Karpas-422 (cell line): ENCODE data around the gene KIF3C. TPM values are rescaled to one million over a fixed set of nuclear protein-coding genes. Genes with fewer than 3 reads are reported as not detected.
"Not testable (repeated sequence)": the region's sequence is repeated elsewhere in the genome, so short reads cannot be mapped to it uniquely, and the experiment has no call there.

Experiments
- DNase-seq: peaks from one replicate; pipeline ENCODE4 v3.0.0-alpha.2; 2015
- H2AFZ ChIP-seq: fragments of 200-600 bp; sonication (generic); 2 replicates; pipeline ENCODE4 v1.6.1; 2014; ENCODE audit warnings: antibody characterized with exemption, low read length, mixed read lengths
- H3K27ac ChIP-seq: fragments of 200-600 bp; sonication (generic); 2 replicates; pipeline ENCODE4 v1.5.1; 2014; ENCODE audit warnings: mild to moderate bottlenecking, low read length, moderate library complexity
- H3K27me3 ChIP-seq: fragments of 200-600 bp; sonication (generic); 2 replicates; pipeline ENCODE4 v1.6.1; 2014; ENCODE audit warnings: low read length, mixed read lengths
- H3K36me3 ChIP-seq: fragments of 200-600 bp; sonication (generic); 2 replicates; pipeline ENCODE4 v1.6.1; 2014; ENCODE audit warnings: low read length, mixed read lengths; ENCODE audit not compliant: insufficient read depth
- H3K4me1 ChIP-seq: fragments of 200-600 bp; sonication (generic); 2 replicates; pipeline ENCODE4 v1.6.1; 2014; ENCODE audit warnings: mild to moderate bottlenecking, low read length, mixed read lengths
- H3K4me2 ChIP-seq: fragments of 200-600 bp; sonication (generic); 2 replicates; pipeline ENCODE4 v1.6.1; 2014; ENCODE audit warnings: low read length, low read depth, mild to moderate bottlenecking; ENCODE audit not compliant: poor library complexity, severe bottlenecking
- H3K4me3 ChIP-seq: fragments of 200-600 bp; sonication (generic); 2 replicates; pipeline ENCODE4 v1.5.1; 2014; ENCODE audit warnings: mild to moderate bottlenecking, antibody characterized with exemption, low read length, mixed read lengths
- H3K79me2 ChIP-seq: fragments of 200-600 bp; sonication (generic); 2 replicates; pipeline ENCODE4 v1.6.1; 2014; ENCODE audit warnings: mild to moderate bottlenecking, low read length, mixed read lengths
- H3K9ac ChIP-seq: fragments of 200-600 bp; sonication (generic); 2 replicates; pipeline ENCODE4 v1.6.0; 2014; ENCODE audit warnings: low read length
- H3K9me2 ChIP-seq: fragments of 200-600 bp; sonication (generic), shearing (Covaris generic); replicated peaks from 2 replicates; pipeline ENCODE4 v1.6.0; 2014; ENCODE audit warnings: mild to moderate bottlenecking, low read length, moderate library complexity; ENCODE audit not compliant: insufficient read depth
- H3K9me3 ChIP-seq: fragments of 300-700, 200-600 bp; sonication (generic); 2 replicates; pipeline ENCODE4 v1.6.1; 2014; ENCODE audit warnings: low read length, mixed read lengths
- H4K20me1 ChIP-seq: fragments of 200-600 bp; sonication (generic); 2 replicates; pipeline ENCODE4 v1.6.1; 2014; ENCODE audit warnings: mild to moderate bottlenecking, antibody characterized with exemption, low read length, low read depth; ENCODE audit not compliant: insufficient read depth
- total RNA-seq: library from RNA; depleted of rRNA; stranded (reverse); fragments of >200 nt; shearing (Covaris generic); gene quantifications from 2 replicates; pipeline ENCODE4 v1.2.3, GENCODE V29; 2014; ENCODE audit warnings: low replicate concordance

The KIF3C gene
- total RNA-seq, 1 experiment from 2014 or later: 1.2 TPM

DNA sequence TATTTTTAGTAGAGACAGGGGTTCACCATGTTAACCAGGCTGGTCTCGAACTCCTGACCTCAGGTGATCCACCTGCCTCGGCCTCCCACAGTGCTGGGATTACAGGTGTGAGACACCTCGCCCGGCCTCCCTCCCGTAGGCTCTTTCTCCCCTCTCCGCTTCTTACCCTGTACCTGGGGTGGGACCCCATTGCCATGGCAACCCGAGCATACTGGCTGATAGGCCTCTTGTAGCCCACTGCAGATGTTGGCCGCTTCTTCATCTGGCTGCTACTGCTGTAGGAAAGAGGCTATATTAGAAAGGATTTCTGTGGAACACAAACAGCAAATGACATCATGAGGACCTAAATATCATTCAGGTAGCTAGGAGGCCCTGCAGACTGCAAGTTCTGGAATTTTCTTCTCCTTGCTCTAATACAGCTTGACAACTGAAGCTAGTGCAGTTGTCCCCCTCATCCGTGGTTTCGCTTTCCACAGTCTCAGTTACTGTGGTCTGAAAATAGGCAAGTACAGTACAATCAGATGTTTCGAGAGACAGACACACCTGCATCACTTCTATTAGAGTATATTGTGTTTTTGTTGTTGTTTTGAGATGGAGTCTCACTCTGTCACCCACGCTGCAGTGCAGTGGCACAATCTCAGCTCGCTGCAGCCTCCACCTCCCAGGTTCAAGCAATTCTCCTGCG lies 52.4 kb downstream of the KIF3C start:
- no peaks in the 10 kb centered on the region for H3K79me2 ChIP-seq
- H3K9me2 ChIP-seq: no peaks in the 10 kb centered on the region
- no peak for DNase-seq
- no peaks in the 10 kb centered on the region for H3K4me1 ChIP-seq
- no peaks in the 10 kb centered on the region for H3K9me3 ChIP-seq
- H3K36me3 ChIP-seq: no peaks in the 10 kb centered on the region
- H3K27me3 ChIP-seq: no peaks in the 10 kb centered on the region
- H2AFZ ChIP-seq: no peak overlapping the region
- H3K4me3 ChIP-seq: no peak overlapping the region
- no peaks in the 10 kb centered on the region for H4K20me1 ChIP-seq
- H3K9ac ChIP-seq: no peak overlapping the region
- H3K4me2 ChIP-seq: no peak overlapping the region
- H3K27ac ChIP-seq: no peak overlapping the region

DNA sequence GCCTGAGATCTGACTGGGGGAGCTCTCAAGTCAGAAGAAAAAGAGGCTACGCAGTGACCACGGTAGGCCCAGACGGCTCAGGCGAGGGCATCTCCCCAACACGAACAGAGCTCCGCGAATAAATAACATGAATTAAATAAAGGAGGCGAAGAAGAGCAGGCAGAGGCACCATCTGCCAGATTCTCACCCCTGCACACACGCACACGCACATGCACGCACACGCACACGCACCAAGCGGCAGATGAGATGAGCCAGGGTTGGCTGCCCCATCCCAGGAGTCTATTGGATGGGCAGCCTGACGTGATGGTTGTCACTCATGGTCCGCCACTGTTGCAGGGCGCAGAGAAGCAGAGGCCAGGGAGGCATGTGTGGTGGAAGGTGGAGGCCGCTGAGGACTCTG lies 53.6 kb downstream of the KIF3C start:
- Histone ChIP-seq H3K79me2 (no peaks in the 10 kb centered on the region), H3K9me3 (no peaks in the 10 kb centered on the region), H4K20me1 (no peaks in the 10 kb centered on the region), H3K27ac (no peak overlapping the region), H3K36me3 (no peaks in the 10 kb centered on the region), H3K27me3 (no peaks in the 10 kb centered on the region), H3K9ac (no peak overlapping the region), H3K4me3 (no peak overlapping the region), H3K9me2 (no peaks in the 10 kb centered on the region), H3K4me2 (no peak overlapping the region), H2AFZ (no peak overlapping the region), H3K4me1 (no peaks in the 10 kb centered on the region)
- no peak for DNase-seq

DNA sequence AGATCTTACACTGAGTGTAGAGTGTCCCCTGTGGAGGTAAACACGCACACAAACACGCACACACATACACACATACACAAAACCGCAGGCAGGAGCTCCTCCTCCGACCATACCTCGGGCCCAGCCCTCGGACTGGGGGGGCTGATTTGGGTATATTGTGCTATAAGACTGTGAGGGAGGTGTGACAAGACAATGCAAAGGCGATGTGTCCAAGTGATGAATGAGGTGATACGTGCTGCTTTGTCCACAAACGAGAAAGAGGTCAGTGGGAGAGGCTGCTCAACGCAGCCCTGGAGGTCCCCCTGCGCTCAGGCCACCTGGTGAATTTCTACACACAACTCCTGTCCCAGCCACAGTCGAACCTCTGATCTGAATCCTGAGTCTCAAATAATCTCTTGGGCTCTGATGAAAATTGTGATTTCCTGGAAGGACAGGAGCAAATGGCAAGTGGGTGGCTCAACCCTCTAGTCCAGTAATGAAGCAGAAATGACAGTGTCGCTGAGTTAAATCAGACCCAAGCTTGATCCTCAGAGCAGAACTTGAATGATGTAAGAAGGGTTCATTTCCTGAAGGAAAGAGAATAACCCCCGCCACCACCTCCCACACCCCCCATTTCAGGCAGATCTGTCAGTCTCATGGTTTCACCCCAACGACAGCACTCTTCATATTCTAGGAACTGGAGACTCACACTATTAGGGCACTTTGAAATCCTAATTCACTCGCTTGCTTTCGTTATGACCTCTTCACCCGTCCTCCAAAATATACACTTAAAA lies 55.1 kb downstream of the KIF3C start:
- Histone ChIP-seq H3K9me2 (no peaks in the 10 kb centered on the region), H3K27ac (no peak overlapping the region), H3K27me3 (no peaks in the 10 kb centered on the region), H3K4me2 (no peak overlapping the region), H3K79me2 (no peaks in the 10 kb centered on the region), H4K20me1 (no peaks in the 10 kb centered on the region), H3K9ac (no peak overlapping the region), H3K9me3 (no peaks in the 10 kb centered on the region), H3K4me3 (no peak overlapping the region), H3K4me1 (no peaks in the 10 kb centered on the region), H3K36me3 (no peaks in the 10 kb centered on the region), H2AFZ (no peak overlapping the region)
- DNase-seq: no peak

DNA sequence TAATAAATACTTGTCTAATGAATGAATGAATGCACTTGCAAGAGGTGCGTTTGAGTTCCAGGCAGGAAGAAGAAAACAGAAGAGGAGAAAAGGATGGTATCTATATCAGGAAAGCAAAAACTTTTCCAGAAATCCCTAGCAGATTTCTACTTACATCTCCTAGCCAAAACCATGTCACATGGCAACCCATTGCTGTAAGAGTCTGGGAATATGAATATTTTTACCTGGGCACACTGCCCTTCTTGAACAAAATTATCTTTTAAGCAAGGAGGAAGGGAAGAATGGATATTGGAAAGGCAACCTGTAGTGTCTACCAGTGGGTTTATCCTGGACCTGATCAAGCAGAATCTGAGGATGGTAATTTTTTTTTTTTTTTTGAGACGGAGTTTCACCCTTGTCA lies 59.8 kb downstream of the KIF3C start:
- no peaks in the 10 kb centered on the region for H3K27me3 ChIP-seq
- no peak overlapping the region for H3K27ac ChIP-seq
- no peak for DNase-seq
- H3K79me2 ChIP-seq: no peaks in the 10 kb centered on the region
- no peaks in the 10 kb centered on the region for H4K20me1 ChIP-seq
- no peaks in the 10 kb centered on the region for H3K9me2 ChIP-seq
- no peak overlapping the region for H3K9ac ChIP-seq
- no peak overlapping the region for H2AFZ ChIP-seq
- H3K4me2 ChIP-seq: no peak overlapping the region
- no peak overlapping the region for H3K4me3 ChIP-seq
- H3K36me3 ChIP-seq: no peaks in the 10 kb centered on the region
- H3K9me3 ChIP-seq: no peaks in the 10 kb centered on the region
- H3K4me1 ChIP-seq: no peaks in the 10 kb centered on the region

DNA sequence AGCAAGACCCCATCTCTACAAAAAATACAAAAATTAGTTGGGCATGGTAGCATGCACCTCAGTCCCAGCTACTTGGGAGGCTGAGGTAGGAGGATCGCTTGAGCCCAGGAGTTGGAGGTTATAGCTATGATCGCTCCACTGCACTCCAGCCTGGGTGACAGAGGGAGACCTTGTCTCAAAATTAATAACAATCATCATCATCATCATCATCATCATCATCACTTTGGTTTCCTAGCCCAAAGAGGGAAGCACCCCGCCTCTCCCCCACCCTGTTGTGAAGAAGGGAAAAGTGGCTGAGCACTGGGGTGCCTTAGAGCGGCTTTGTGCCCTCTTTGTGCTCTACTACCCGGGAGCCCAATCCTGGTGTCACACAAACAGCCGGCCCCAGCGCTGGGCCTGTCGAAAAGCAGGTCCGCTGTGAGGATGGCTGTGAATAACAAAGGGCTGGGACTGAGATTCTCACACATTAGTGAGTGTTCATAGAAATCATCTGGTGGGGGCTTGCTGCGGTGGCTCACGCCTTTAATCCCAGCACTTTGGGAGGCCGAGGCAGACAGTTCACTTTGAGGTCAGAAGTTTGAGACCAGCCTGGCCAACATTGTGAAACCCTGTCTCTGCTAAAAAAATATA lies 61.4 kb downstream of the KIF3C start:
- no peaks in the 10 kb centered on the region for H4K20me1 ChIP-seq
- H3K27ac ChIP-seq: no peak overlapping the region
- DNase-seq: no peak
- H3K4me1 ChIP-seq: no peaks in the 10 kb centered on the region
- no peaks in the 10 kb centered on the region for H3K9me2 ChIP-seq
- H3K9me3 ChIP-seq: no peaks in the 10 kb centered on the region
- H3K9ac ChIP-seq: no peak overlapping the region
- H3K4me3 ChIP-seq: no peak overlapping the region
- H3K36me3 ChIP-seq: no peaks in the 10 kb centered on the region
- no peak overlapping the region for H3K4me2 ChIP-seq
- no peaks in the 10 kb centered on the region for H3K79me2 ChIP-seq
- no peak overlapping the region for H2AFZ ChIP-seq
- no peaks in the 10 kb centered on the region for H3K27me3 ChIP-seq

DNA sequence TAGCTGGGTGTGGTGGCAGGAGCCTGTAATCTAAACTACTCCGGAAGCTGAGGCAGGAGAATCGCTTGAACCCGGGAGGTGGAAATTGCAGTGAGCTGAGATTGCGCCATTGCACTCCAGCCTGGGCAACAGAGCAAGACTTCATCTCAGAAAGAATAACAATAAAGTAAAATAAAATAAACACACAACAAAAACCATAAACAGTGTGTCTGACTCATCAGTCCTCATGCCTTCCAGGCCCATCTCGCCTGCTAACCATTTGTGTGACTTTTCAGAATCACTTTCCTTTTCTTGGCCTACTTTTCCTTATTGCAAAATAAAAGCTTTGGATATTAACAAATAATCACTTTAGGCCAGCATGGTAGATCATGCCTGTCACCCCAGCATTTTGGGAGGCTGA lies 62.0 kb downstream of the KIF3C start:
- Histone ChIP-seq H3K79me2 (no peaks in the 10 kb centered on the region), H3K36me3 (no peaks in the 10 kb centered on the region), H3K9ac (no peak overlapping the region), H2AFZ (no peak overlapping the region), H3K27ac (no peak overlapping the region), H3K9me3 (no peaks in the 10 kb centered on the region), H3K4me1 (no peaks in the 10 kb centered on the region), H3K9me2 (no peaks in the 10 kb centered on the region), H3K4me2 (no peak overlapping the region), H3K4me3 (no peak overlapping the region), H4K20me1 (no peaks in the 10 kb centered on the region), H3K27me3 (no peaks in the 10 kb centered on the region)
- no peak for DNase-seq

DNA sequence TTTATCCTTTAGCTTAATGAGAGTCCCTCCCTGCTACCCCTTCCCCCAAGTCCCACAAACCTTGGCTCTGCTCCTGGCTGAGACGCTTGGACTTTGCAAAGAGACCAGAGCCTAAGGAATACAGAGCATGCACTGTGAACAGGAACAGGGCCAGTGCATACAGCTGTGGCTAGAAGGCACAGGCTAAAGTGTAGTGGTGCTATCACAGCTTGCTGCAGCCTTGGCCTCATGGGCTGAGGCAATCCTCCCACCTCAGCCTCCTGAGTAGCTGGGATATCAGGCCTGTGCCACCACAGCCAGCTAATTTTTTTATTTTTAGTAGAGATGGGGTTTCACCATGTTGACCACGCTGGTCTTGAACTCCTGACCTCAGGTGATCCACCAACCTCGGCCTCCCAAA lies 64.5 kb downstream of the KIF3C start:
- no peak overlapping the region for H3K4me2 ChIP-seq
- no peaks in the 10 kb centered on the region for H3K27me3 ChIP-seq
- no peak overlapping the region for H2AFZ ChIP-seq
- no peaks in the 10 kb centered on the region for H3K9me2 ChIP-seq
- no peak overlapping the region for H3K9ac ChIP-seq
- no peaks in the 10 kb centered on the region for H3K79me2 ChIP-seq
- no peak overlapping the region for H3K4me3 ChIP-seq
- DNase-seq: no peak
- no peaks in the 10 kb centered on the region for H3K9me3 ChIP-seq
- no peak overlapping the region for H3K27ac ChIP-seq
- H3K36me3 ChIP-seq: no peaks in the 10 kb centered on the region
- no peaks in the 10 kb centered on the region for H4K20me1 ChIP-seq
- H3K4me1 ChIP-seq: no peaks in the 10 kb centered on the region

DNA sequence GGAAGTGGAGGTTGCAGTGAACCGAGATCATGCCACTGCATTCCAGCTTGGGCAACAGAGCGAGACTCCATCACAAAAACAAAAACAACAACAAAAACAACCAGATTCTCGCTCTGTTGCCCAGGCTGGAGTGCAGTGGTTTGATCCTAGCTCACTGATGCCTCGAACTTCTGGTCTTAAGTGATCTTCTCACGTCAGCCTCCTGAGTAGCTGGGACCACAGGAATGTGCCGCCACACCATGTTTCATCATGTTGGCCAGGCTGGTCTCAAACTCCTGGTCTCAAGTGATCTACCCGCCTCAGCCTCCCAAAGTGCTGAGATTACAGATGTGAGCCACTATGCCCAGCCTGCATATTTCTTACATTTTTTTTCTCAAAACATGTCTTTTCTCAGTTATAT lies 64.9 kb downstream of the KIF3C start:
- H3K4me3 ChIP-seq, H2AFZ ChIP-seq, H3K9me3 ChIP-seq, H3K9ac ChIP-seq, H3K36me3 ChIP-seq, DNase-seq, H3K27ac ChIP-seq, H3K4me1 ChIP-seq, H3K79me2 ChIP-seq, H3K4me2 ChIP-seq, H4K20me1 ChIP-seq, H3K9me2 ChIP-seq, H3K27me3 ChIP-seq: not testable (repeated sequence)
